K562 (cell line): ENCODE measurements around the gene CYP4V2. TPM values are rescaled to one million over a fixed set of nuclear protein-coding genes. Genes with fewer than 3 reads are reported as not detected.

Source experiments
- ELF1 ChIP-seq: fragments of 200-800 bp; sonication (Bioruptor generic); IDR thresholded peaks from 2 replicates; pipeline ENCODE4 v1.6.1; 2016; ENCODE audit warnings: missing genetic modification characterization, missing compliant biosample characterization
- EP300 ChIP-seq: IDR thresholded peaks from 2 replicates; pipeline ENCODE4 v1.6.1; 2012; ENCODE audit warnings: low read length, improper control_type of control experiment
- FOXA3 ChIP-seq, 2 experiments: fragments of 450-650 bp in 1 of 2; sonication (generic) in 1 of 2; formaldehyde crosslinking; IDR thresholded peaks in 1 of 2; conservative IDR thresholded peaks in 1 of 2; 2 replicates each; pipeline versions ENCODE4 v1.4.0 to v1.8.0; 2020 to 2022; ENCODE audit warnings: mild to moderate bottlenecking in 2 of 2, missing genetic modification reagents in 1 of 2
- HCFC1 ChIP-seq: IDR thresholded peaks from 2 replicates; pipeline ENCODE4 v1.6.1; 2012; ENCODE audit warnings: low read depth, low read length, improper control_type of control experiment
- HNRNPUL1 ChIP-seq: fragments of 200-400 bp; formaldehyde crosslinking; IDR thresholded peaks from 2 replicates; pipeline ENCODE4 v1.6.1; 2017; ENCODE audit warnings: low read length
- ILF3 ChIP-seq: fragments of 450-650 bp; IDR thresholded peaks from 2 replicates; pipeline ENCODE4 v1.6.1; 2018; ENCODE audit warnings: antibody characterized with exemption, mild to moderate bottlenecking, moderate library complexity, borderline replicate concordance
- PCBP1 ChIP-seq: fragments of 200-400 bp; formaldehyde crosslinking; IDR thresholded peaks from 2 replicates; pipeline ENCODE4 v1.6.1; 2018; ENCODE audit warnings: mild to moderate bottlenecking, low read depth, low read length; ENCODE audit not compliant: poor library complexity, severe bottlenecking
- PHF20 ChIP-seq: fragments of 450-650 bp; IDR thresholded peaks from 2 replicates; pipeline ENCODE4 v1.6.1; 2018; ENCODE audit not compliant: partially characterized antibody
- POU5F1 ChIP-seq: fragments of 150-350 bp; IDR thresholded peaks from 2 replicates; pipeline ENCODE4 v1.6.1; 2014; ENCODE audit warnings: borderline replicate concordance, low read length, low read depth, mild to moderate bottlenecking; ENCODE audit not compliant: partially characterized antibody
- RBBP5 ChIP-seq: fragments of 200-600 bp; sonication (generic); IDR thresholded peaks from 2 replicates; pipeline ENCODE4 v1.6.1; 2012; ENCODE audit warnings: borderline replicate concordance, mild to moderate bottlenecking, low read length, control low read depth, inconsistent platforms; ENCODE audit not compliant: insufficient read depth, poor library complexity, severe bottlenecking
- RBM22 ChIP-seq: fragments of 200-400 bp; formaldehyde crosslinking; IDR thresholded peaks from 2 replicates; pipeline ENCODE4 v1.6.1; 2018; ENCODE audit warnings: low read length, low read depth; ENCODE audit not compliant: poor library complexity, severe bottlenecking
- SMAD2 ChIP-seq: fragments of 150-350 bp; IDR thresholded peaks from 2 replicates; pipeline ENCODE4 v1.6.1; 2014; ENCODE audit warnings: low read depth, mild to moderate bottlenecking, low read length
- ZNF311 ChIP-seq: fragments of 250-450 bp; sonication (Bioruptor Pico); IDR thresholded peaks from 2 replicates; pipeline ENCODE4 v1.4.0; 2020; ENCODE audit warnings: mild to moderate bottlenecking, moderate library complexity
- ZNF436 ChIP-seq: fragments of 250-450, 450-650 bp; sonication (Bioruptor Pico); formaldehyde crosslinking; IDR thresholded peaks from 2 replicates; pipeline ENCODE4 v1.7.0; 2020; ENCODE audit warnings: mild to moderate bottlenecking
- ZNF79 ChIP-seq: fragments of 250-450 bp; sonication (Bioruptor Pico); IDR thresholded peaks from 2 replicates; pipeline ENCODE4 v1.4.0; 2020; ENCODE audit warnings: low read depth, mild to moderate bottlenecking, moderate library complexity
- polyA plus RNA-seq, 8 experiments: library from polyadenylated mRNA; depleted of rRNA in 4 of 8; stranded (reverse) in 5 of 8; unstranded in 3 of 8; fragments of >200 nt; fragmentation: Nextera tagmentation in 2 of 8; fragmentation: Illumina TruSeq in 1 of 8; extraction: Ambion mirVana in 2 of 8; extraction: Trizol in 1 of 8; gene quantifications; 2 replicates each; pipeline versions ENCODE4 v1.2.1 to v1.2.3, GENCODE V29; 2011 to 2014; ENCODE audit warnings: inconsistent platforms in 1 of 8, missing spikeins in 1 of 8
- total RNA-seq, 7 experiments: library from RNA; depleted of rRNA in 6 of 7; stranded (reverse); fragments of >200 nt in 6 of 7; fragmentation: Illumina TruSeq in 2 of 7; extraction: Trizol in 2 of 7; gene quantifications; 2 replicates each; pipeline versions ENCODE4 v1.2.1 to v1.2.3, GENCODE V29; 2011 to 2021; ENCODE audit warnings: low replicate concordance in 1 of 7
- TF ChIP-seq, protein P1 (sequence below): fragments of 450-650 bp; IDR thresholded peaks from 2 replicates; pipeline ENCODE4 v1.6.1; 2014; ENCODE audit warnings: low read depth, mild to moderate bottlenecking, moderate library complexity, borderline replicate concordance
- TF ChIP-seq, protein P2 (sequence below), 2 experiments: IDR thresholded peaks; 2 replicates each; pipeline ENCODE4 v1.6.1; 2012; ENCODE audit warnings: improper control_type of control experiment in 2 of 2, low read depth in 2 of 2, low read length in 2 of 2, borderline replicate concordance in 1 of 2
- TF ChIP-seq, protein P3 (sequence below): sonication (generic); formaldehyde crosslinking; IDR thresholded peaks from 2 replicates; pipeline ENCODE4 v1.8.0; 2022; ENCODE audit warnings: mild to moderate bottlenecking, missing genetic modification reagents, borderline replicate concordance
- TF ChIP-seq, protein P4 (sequence below): sonication (generic); IDR thresholded peaks from 2 replicates; pipeline ENCODE4 v1.6.1; 2016

CYP4V2 gene
- total and polyA plus RNA-seq, 9 of the 15 experiments (the other 6 are each of a cell fraction or from before 2014, with no cell fraction given) = 1.1 to 8.3 (median 3.9) TPM

DNA sequence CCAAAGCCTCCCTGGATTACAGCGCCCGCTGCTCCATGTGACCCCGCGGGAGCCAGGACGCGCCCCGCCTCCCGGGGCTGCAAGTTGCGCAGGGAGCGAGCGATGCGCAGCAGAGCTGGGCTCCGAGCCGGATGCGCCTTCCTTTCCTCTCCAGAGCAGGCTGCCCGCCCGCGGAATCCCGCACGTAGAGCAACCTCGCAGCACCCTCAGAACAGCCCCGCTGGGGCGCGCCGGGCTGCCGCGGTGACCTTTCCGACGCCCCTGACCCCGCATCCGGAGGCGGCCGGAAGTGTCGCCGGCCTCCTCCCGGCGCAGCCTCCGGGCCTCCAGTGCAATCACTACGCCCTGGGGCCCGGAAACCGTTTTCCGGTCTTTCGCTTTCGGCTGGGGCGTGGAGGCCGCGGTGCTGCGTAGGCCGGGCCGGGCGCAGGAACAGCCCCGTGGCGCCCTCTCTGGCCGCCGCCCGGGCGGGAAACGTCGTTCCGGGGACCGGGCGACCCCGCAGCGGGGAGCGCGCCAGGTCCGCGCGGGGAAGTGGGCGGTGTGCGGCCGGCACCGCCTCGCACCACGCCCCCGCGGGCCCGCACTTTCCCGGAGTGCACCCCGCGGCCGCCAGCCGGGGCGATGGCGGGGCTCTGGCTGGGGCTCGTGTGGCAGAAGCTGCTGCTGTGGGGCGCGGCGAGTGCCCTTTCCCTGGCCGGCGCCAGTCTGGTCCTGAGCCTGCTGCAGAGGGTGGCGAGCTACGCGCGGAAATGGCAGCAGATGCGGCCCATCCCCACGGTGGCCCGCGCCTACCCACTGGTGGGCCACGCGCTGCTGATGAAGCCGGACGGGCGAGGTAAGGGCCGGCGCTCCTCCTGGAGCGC, at the start of gene CYP4V2 (continued):
- TF ChIP-seq ILF3 (0 out of 2 replicates have a peak, but pooled peaks have one; percentile 39), PHF20 (peak; percentile 72), EP300 (peak; percentile 57; the same call in 1 of the 2 replicates), PCBP1 (peak; percentile 80), ZNF436 (CRISPR knock-in tag) (no peak), ZNF311 (CRISPR knock-in tag) (no peak), RBM22 (peak; percentile 5), FOXA3 (CRISPR knock-in tag; conservative IDR thresholded peaks at IDR 0.05 in 1 of 2, IDR thresholded peaks at IDR 0.05 in 1 of 2) (no peak), HCFC1 (peak; percentile 56; the same call in 1 of the 2 replicates), ZNF79 (CRISPR knock-in tag) (no peak), ELF1 (peak; percentile 94), RBBP5 (peak; percentile 97), HNRNPUL1 (no peak), POU5F1 (no peak), SMAD2 (no peak)
- TF ChIP-seq, protein P1, sequence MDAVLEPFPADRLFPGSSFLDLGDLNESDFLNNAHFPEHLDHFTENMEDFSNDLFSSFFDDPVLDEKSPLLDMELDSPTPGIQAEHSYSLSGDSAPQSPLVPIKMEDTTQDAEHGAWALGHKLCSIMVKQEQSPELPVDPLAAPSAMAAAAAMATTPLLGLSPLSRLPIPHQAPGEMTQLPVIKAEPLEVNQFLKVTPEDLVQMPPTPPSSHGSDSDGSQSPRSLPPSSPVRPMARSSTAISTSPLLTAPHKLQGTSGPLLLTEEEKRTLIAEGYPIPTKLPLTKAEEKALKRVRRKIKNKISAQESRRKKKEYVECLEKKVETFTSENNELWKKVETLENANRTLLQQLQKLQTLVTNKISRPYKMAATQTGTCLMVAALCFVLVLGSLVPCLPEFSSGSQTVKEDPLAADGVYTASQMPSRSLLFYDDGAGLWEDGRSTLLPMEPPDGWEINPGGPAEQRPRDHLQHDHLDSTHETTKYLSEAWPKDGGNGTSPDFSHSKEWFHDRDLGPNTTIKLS = peak; percentile 70; the same call in 1 of the 2 replicates
- TF ChIP-seq, protein P2, sequence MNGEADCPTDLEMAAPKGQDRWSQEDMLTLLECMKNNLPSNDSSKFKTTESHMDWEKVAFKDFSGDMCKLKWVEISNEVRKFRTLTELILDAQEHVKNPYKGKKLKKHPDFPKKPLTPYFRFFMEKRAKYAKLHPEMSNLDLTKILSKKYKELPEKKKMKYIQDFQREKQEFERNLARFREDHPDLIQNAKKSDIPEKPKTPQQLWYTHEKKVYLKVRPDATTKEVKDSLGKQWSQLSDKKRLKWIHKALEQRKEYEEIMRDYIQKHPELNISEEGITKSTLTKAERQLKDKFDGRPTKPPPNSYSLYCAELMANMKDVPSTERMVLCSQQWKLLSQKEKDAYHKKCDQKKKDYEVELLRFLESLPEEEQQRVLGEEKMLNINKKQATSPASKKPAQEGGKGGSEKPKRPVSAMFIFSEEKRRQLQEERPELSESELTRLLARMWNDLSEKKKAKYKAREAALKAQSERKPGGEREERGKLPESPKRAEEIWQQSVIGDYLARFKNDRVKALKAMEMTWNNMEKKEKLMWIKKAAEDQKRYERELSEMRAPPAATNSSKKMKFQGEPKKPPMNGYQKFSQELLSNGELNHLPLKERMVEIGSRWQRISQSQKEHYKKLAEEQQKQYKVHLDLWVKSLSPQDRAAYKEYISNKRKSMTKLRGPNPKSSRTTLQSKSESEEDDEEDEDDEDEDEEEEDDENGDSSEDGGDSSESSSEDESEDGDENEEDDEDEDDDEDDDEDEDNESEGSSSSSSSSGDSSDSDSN (IDR thresholded peaks at IDR 0.05; ENCODE audit: borderline replicate concordance in 1 of 2, low read depth in 2 of 2, low read length in 2 of 2) = peak in 1 of 2 experiments; percentile 87; a peak in 2 of 4 replicates
- TF ChIP-seq, protein P3, sequence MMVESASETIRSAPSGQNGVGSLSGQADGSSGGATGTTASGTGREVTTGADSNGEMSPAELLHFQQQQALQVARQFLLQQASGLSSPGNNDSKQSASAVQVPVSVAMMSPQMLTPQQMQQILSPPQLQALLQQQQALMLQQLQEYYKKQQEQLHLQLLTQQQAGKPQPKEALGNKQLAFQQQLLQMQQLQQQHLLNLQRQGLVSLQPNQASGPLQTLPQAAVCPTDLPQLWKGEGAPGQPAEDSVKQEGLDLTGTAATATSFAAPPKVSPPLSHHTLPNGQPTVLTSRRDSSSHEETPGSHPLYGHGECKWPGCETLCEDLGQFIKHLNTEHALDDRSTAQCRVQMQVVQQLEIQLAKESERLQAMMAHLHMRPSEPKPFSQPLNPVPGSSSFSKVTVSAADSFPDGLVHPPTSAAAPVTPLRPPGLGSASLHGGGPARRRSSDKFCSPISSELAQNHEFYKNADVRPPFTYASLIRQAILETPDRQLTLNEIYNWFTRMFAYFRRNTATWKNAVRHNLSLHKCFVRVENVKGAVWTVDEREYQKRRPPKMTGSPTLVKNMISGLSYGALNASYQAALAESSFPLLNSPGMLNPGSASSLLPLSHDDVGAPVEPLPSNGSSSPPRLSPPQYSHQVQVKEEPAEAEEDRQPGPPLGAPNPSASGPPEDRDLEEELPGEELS (CRISPR knock-in tag) = no peak
- TF ChIP-seq, protein P4, sequence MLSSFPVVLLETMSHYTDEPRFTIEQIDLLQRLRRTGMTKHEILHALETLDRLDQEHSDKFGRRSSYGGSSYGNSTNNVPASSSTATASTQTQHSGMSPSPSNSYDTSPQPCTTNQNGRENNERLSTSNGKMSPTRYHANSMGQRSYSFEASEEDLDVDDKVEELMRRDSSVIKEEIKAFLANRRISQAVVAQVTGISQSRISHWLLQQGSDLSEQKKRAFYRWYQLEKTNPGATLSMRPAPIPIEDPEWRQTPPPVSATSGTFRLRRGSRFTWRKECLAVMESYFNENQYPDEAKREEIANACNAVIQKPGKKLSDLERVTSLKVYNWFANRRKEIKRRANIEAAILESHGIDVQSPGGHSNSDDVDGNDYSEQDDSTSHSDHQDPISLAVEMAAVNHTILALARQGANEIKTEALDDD = no peak
